Occipital lobe (tissue), 2 donors: ENCODE results near the gene LRRC42. TPM values are rescaled to one million over a fixed set of nuclear protein-coding genes. Genes with fewer than 3 reads are reported as not detected.
"Not testable (repeated sequence)": the region's sequence is repeated elsewhere in the genome, so short reads cannot be mapped to it uniquely, and the experiment has no call there.

Source experiments
- DNase-seq: peaks from one replicate; lab custom pipeline; 2025; lab: John Stamatoyannopoulos, UW
- total RNA-seq: library from RNA; depleted of rRNA; stranded (reverse); fragments of >200 nt; gene quantifications from one replicate; pipeline ENCODE4 v1.2.3, GENCODE V29; 2014

LRRC42 gene
- total RNA-seq, 1 donor from 2014 or later = 23.1 TPM

DNA sequence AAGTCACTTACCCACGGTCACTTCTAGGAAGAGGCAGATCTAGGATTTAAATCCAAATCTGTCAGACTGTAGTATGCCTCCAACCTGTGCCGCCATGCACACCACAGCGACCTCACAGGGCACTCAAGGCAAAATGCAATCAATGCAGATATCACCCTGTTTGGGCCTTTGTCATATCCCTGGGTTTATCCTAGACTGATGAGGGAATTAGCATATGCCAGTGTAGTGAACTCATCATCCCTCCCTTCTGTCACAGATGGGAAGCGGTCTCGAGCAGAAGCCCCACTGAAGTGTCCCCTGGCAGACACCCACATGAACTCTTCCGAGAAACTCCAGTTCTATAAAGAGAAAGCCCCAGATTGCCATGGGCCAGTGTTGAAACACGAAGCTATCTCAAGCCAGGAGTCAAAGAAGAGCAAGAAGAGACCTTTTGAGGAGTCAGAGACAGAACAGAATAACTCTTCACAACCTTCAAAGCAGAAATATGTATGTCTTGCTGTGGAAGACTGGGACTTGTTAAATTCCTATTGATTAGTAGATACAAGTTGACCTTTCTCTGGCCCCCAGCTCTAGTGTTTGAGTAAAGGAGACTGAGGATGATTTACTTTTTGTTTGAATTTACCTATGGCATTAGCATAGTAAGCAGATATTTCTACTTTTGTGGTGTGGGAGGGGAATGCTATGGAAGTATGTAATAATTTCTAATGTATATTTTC, 21.4 kb downstream of the LRRC42 start:
- DNase-seq = no peak

- DNase-seq = no peak
These were observed 22.0 kb downstream of the LRRC42 start for GRCh38 chr1:53968125-53968513.

DNA sequence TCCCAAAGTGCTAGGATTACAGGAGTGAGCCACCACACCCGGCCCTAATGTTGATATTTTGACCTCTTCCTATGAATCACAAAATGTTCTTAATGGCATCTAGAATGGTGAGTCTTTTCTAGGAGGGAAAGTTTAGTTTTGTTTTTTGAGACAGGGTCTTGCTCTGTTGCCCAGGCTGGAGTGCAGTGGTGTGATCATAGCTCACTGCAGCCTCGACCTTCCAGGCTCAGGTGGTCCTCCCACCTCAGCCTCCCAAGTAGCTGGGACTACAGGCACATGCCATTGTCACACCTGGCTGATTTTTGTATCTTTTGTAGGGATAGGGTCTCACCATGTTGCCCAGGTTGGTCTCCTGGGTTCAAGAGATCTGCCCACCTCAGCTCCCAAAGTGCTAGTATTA, 23.2 kb downstream of the LRRC42 start:
- DNase-seq = not testable (repeated sequence)

- no peak for DNase-seq
These were observed 25.6 kb downstream of the LRRC42 start for GRCh38 chr1:53971718-53972117.

- DNase-seq = no peak
These were observed 29.7 kb downstream of the LRRC42 start for GRCh38 chr1:53975861-53976260.

- no peak for DNase-seq
These were observed 33.7 kb downstream of the LRRC42 start for GRCh38 chr1:53979712-53980450.

DNA sequence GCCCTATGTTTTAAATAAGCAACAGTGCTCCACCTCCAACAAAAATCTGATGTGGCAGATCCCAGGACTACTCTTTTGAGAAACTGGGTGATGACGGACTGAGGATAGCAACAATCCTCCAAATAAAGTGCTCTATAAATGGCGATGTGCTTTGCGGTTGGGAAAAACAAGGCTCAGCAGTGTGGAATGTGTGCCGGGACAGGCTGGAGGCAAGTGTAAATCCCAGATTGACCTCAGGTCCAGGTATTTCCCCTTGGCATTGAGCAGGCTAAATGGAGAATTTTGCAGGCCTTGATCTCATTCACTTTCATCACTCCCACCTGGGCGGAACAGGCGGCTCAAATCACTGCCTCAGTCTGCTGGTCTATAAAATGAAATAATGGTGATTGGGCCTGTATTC, 35.1 kb downstream of the LRRC42 start:
- no peak for DNase-seq

GRCh38 chr1:53982034-53982762, 36.0 kb downstream of the LRRC42 start:
- no peak for DNase-seq

DNA sequence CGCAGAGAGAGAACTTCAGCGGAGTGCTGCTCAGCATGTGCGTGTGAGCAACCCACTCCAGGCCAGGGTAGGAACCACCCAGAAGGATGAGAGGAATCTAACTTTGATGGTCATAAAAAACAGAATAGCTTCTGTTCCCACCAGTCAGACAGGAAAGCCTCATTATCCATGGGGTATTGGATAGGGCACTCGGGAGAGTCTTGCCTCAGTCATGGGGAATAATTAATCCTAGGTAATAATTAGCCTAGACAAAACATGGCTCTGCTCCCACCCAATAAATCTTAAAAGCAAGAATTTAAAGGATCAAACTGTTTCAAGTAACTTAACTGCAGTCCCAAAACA, 36.6 kb downstream of the LRRC42 start:
- DNase-seq = no peak

DNA sequence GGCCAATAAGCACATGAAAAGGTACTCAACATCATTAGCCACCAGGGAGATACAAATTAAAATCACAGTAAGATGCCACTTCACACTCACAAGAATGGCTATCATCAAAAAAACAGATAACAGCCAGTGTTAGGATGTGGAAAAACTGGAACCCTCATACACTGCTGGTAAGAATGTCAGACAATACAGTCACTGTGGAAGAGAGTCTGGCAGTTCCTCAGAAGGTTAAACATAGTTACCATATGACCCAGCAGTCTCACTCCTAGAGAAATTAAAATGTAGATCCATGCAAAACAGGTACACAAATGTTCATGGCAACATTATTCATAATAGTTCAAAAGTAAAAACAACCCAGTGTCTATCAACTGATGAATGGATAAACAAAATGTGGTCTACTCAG, 38.6 kb downstream of the LRRC42 start:
- no peak for DNase-seq

GRCh38 chr1:53986458-53986857, 40.3 kb downstream of the LRRC42 start:
- no peak for DNase-seq

GRCh38 chr1:53987880-53988279, 41.7 kb downstream of the LRRC42 start:
- no peak for DNase-seq

GRCh38 chr1:53992085-53992874, 46.1 kb downstream of the LRRC42 start:
- no peak for DNase-seq

- DNase-seq = not testable (repeated sequence)
These were observed 48.4 kb downstream of the LRRC42 start for GRCh38 chr1:53994516-53994915.

GRCh38 chr1:53995683-53996082, 49.5 kb downstream of the LRRC42 start:
- DNase-seq = no peak

DNA sequence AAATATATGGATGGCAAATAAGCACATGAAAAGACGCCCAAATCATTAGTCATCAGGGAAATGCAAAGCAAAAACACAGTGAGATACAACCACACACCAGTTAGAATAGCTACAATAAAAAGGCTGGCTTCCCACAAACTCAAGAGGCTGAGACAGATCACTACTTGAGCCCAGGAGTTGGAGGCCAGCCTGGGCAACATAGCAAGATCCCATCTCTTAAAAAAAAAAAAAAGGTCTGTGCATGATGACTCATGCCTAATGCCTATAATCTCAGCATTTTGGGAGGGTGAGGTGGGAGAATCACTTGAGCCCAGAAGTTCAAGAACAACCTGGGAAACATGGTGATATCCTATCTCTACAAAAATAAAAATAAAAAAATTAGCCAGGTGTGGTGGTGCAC, 52.1 kb downstream of the LRRC42 start:
- DNase-seq = no peak

GRCh38 chr1:53999920-54000319, 53.8 kb downstream of the LRRC42 start:
- no peak for DNase-seq

GRCh38 chr1:54001591-54001990, 55.4 kb downstream of the LRRC42 start:
- no peak for DNase-seq

DNA sequence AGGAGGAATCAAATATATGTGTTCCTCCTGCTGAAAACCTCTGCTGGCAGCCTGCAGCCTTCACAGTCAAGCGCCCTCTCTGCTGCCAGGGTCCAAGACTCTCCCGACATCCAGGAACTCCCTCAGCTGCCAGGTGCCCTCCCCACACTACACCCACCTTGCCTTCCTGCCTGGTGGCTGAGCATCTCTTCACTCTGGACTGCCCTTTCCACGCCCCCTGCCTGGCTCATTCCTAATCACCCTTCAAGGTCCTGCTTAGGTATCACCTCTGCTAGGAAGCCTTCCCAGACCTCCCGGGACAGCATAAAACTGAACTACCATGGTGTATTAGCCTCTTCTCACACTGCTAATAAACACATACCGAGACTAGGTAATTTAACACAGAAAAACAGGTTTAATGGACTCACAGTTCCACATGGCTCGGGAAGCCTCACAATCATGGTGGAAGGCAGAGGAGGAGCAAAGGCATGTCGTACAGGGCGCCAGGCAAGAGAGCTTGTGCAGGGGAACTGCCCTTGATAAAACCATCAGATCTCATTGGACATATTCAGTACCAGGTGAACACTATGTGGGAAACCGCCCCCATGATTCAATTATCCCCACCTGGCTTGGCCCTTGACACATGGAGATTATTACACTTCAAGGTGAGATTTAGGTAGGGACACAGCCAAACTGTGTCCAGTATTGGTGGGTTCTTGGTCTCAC, 56.5 kb downstream of the LRRC42 start:
- no peak for DNase-seq

- no peak for DNase-seq
These were observed 57.1 kb downstream of the LRRC42 start for GRCh38 chr1:54003249-54003646.
